Heart right ventricle (tissue), 16 donors: Measurements from ENCODE around the gene EPB41L3. TPM values are rescaled to one million over a fixed set of nuclear protein-coding genes. Genes with fewer than 3 reads are reported as not detected.
"Not testable (repeated sequence)": the region's sequence is repeated elsewhere in the genome, so short reads cannot be mapped to it uniquely, and the experiment has no call there.

Experiments
- ATAC-seq, 8 donors: fragments of 200-7000 bp; cut with Tn5 transposase; one replicate each; pipeline ENCODE4 v1.9.1; 2020; ENCODE audit warnings: mild to moderate bottlenecking in 8 of 8, moderate library complexity in 8 of 8, moderate number of reproducible peaks in 1 of 8
- DNase-seq, 2 donors: peaks; one replicate each; pipeline ENCODE4 v3.0.0-alpha.2; 2020
- H3K27ac ChIP-seq, 10 donors: fragments of 200-600 bp; sonication (generic) in 2 of 10; one replicate each; pipeline versions ENCODE4 v1.5.0 to v1.8.0; 2020 to 2022; ENCODE audit warnings: mild to moderate bottlenecking in 3 of 10
- H3K27me3 ChIP-seq, 7 donors: fragments of 200-600 bp; one replicate each; pipeline ENCODE4 v1.8.0; 2021 to 2022; ENCODE audit warnings: mild to moderate bottlenecking in 2 of 7
- H3K36me3 ChIP-seq, 9 donors: fragments of 200-600 bp; sonication (generic) in 1 of 9; one replicate each; pipeline versions ENCODE4 v1.5.0 to v1.8.0; 2020 to 2022; ENCODE audit warnings: mild to moderate bottlenecking in 2 of 9
- H3K4me1 ChIP-seq, 9 donors: fragments of 200-600 bp; sonication (generic) in 1 of 9; one replicate each; pipeline versions ENCODE4 v1.5.0 to v1.8.0; 2020 to 2022; ENCODE audit warnings: mild to moderate bottlenecking in 4 of 9
- H3K4me3 ChIP-seq, 10 donors: fragments of 200-600 bp; sonication (generic) in 2 of 10; one replicate each; pipeline versions ENCODE4 v1.5.0 to v1.8.0; 2020 to 2022; ENCODE audit warnings: mild to moderate bottlenecking in 7 of 10, moderate library complexity in 2 of 10
- H3K9me3 ChIP-seq, 11 donors: fragments of 200-600 bp in 10 of 11; sonication (generic) in 2 of 11; one replicate each; pipeline versions ENCODE4 v1.5.0 to v1.8.0; 2013 to 2022; ENCODE audit warnings: mild to moderate bottlenecking in 2 of 11, control low read depth in 1 of 11, moderate library complexity in 1 of 11
- CTCF ChIP-seq, 9 donors: fragments of 200-600 bp; sonication (generic) in 2 of 9; IDR thresholded peaks; one replicate each; pipeline versions ENCODE4 v1.5.0 to v1.8.0; 2021 to 2022; ENCODE audit warnings: antibody characterized with exemption in 9 of 9, mild to moderate bottlenecking in 5 of 9, moderate library complexity in 1 of 9
- WGBS, 2 donors: extraction: QIAGEN DNeasy Blood & Tissue Kit; methylation state at CpG; one replicate each; pipeline ENCODE4 v1.1.7; 2013; ENCODE audit warnings: inconsistent platforms in 1 of 2; 5-methylcytosine and 5-hydroxymethylcytosine counted together
- intact Hi-C, 10 donors: fragments of 100-400 bp; cut with DNase I; formaldehyde crosslinking; loops; one replicate each; pipeline versions ENCODE4 v1.11.1 to v1.14.2; 2022
- polyA plus RNA-seq, 2 donors: library from polyadenylated mRNA; stranded (reverse); fragments of 200-250 nt; gene quantifications; one replicate each; pipeline ENCODE4 v1.2.3, GENCODE V29; 2013
- total RNA-seq, 10 donors: library from RNA; stranded (reverse); fragmentation: NEBNext Ultra II Directional in 3 of 10; extraction: Animal tissue kit (Norgen Biotek cat#: 25700) in 3 of 10; gene quantifications; one replicate each; pipeline versions ENCODE4 v1.2.1 to v1.2.4, GENCODE V29; 2021 to 2023
- donor health status: Arrhythmogenic right ventricular cardiomyopathy.
- donor health status: ischemic (EF 13 %, LVEDD 7.1; RV severe dilation, severe dysfunction).
- donor health status: healthy with polysubstance abuse.
- donor health status: DM: no; HTN: yes; CAD: no.
- donor health status: DM: no; HTN: no; CAD: no.
- donor health status: ischemic (EF 25% LVEDD 6.9; RV normal size, moderate dysfunction).
- donor health status: ischemic (EF 25% LVEDD 5.7; RV mildly dilated, moderate dysfunction).
- donor health status: healthy.
- donor health status: DM: yes; HTN: yes; CAD: no.
- donor health status: Ischemic cardiomyopathy.
- donor health status: ischemic (EF 35%, LVEDD 5.7; RV mildly dilated, moderate dysfunction).
- donor health status: nonischemic (EF 11% LVEDD 7.7; RV severe dilation, severe dysfunction).
- donor health status: DM: yes; HTN: yes; CAD: no.
- donor health status: PGD.
- donor health status: ischemic (EF 29% LVEDD 5.4; RV normal size, mild dysfunction).
- donor health status: nonischemic (EF 23%, LVEDD 6.1; RV moderate dilation, normal function).

The EPB41L3 gene
- total and polyA plus RNA-seq, 12 donors, result 2.9 to 29.1 (median 6.3) TPM

GRCh38 chr18:5498452-5498851, 45.3 kb downstream of the EPB41L3 start:
- Histone ChIP-seq H3K36me3 (no peaks in the 10 kb centered on the region), H3K4me3 (no peak overlapping the region), H3K9me3 (no peaks in the 10 kb centered on the region), H3K27me3 (peaks cover 0 to 3% (median 0%) of the 10 kb centered on the region in 7 donors), H3K4me1 (no peaks in the 10 kb centered on the region), H3K27ac (no peak overlapping the region)
- intact Hi-C loops, result no loop called here
- DNase-seq (no peak), ATAC-seq (no peak)
- whole genome bisulfite sequencing, 2 donors, result 87 to 92% methylated on average over 6 of the region's 6 CpGs
- TF ChIP-seq CTCF (IDR thresholded peaks at IDR 0.05), result no peak

- Histone ChIP-seq H3K9me3 (no peaks in the 10 kb centered on the region), H3K27me3 (no peaks in the 10 kb centered on the region), H3K36me3 (no peaks in the 10 kb centered on the region), H3K4me1 (no peaks in the 10 kb centered on the region), H3K4me3 (no peak overlapping the region), H3K27ac (no peak overlapping the region)
- 77 to 86% methylated on average over 2 of the region's 2 CpGs for WGBS, 2 donors
- intact Hi-C loops, result no loop called here
- DNase-seq, result no peak
- TF ChIP-seq CTCF (IDR thresholded peaks at IDR 0.05), result no peak
- ATAC-seq, result no peak
These were observed 47.5 kb downstream of the EPB41L3 start for GRCh38 chr18:5496305-5496704.

- DNase-seq (no peak), ATAC-seq (no peak)
- Histone ChIP-seq H3K4me3 (no peak overlapping the region), H3K4me1 (no peaks in the 10 kb centered on the region), H3K36me3 (peaks cover 0 to 6% (median 0%) of the 10 kb centered on the region in 9 donors), H3K9me3 (peaks cover 0 to 16% (median 0%) of the 10 kb centered on the region in 11 donors), H3K27ac (no peak overlapping the region), H3K27me3 (peaks cover 0 to 6% (median 0%) of the 10 kb centered on the region in 7 donors)
- intact Hi-C loops, result no loop called here
- TF ChIP-seq CTCF (IDR thresholded peaks at IDR 0.05), result no peak
- WGBS, 2 donors, result 54 to 61% methylated on average over 5 of the region's 5 CpGs
These were observed 52.9 kb downstream of the EPB41L3 start for GRCh38 chr18:5490753-5491480.

- DNase-seq (no peak), ATAC-seq (peak in 5 of 8 donors; percentile 35 to 87 (median 61))
- WGBS, 2 donors, result 42 to 48% methylated on average over 24 of the region's 24 CpGs
- H3K9me3 ChIP-seq, result peaks cover 0 to 25% (median 0%) of the 10 kb centered on the region in 11 donors
- no peak for TF ChIP-seq CTCF (IDR thresholded peaks at IDR 0.05)
- peaks cover 0 to 8% (median 0%) of the 10 kb centered on the region in 9 donors for H3K36me3 ChIP-seq
- H3K4me1 ChIP-seq, result peaks cover 0 to 5% (median 0%) of the 10 kb centered on the region in 9 donors
- intact Hi-C loops, result no loop called here
- H3K4me3 ChIP-seq, result peak overlapping the region in 2 of 10 donors; percentile 8 to 21
- no peak overlapping the region for H3K27ac ChIP-seq
- H3K27me3 ChIP-seq, result peaks cover 0 to 6% (median 0%) of the 10 kb centered on the region in 7 donors
These were observed 55.0 kb downstream of the EPB41L3 start for GRCh38 chr18:5488844-5489243.

GRCh38 chr18:5488044-5488443, 55.8 kb downstream of the EPB41L3 start:
- DNase-seq, result not testable (repeated sequence)

More at GRCh38 chr18:5488044-5488443, 55.8 kb downstream of the EPB41L3 start:
- 97 to 98% methylated on average over 4 of the region's 4 CpGs for WGBS, 2 donors
- H3K27me3 ChIP-seq, ATAC-seq, H3K4me3 ChIP-seq, H3K36me3 ChIP-seq, intact Hi-C loops, H3K4me1 ChIP-seq, H3K27ac ChIP-seq: not testable (repeated sequence)
- H3K9me3 ChIP-seq, result peaks cover 0 to 25% (median 0%) of the 10 kb centered on the region in 11 donors
